ENCODE data around the gene FSD1L.

FSD1L gene

GRCh38 chr9:105437704-105438103 is 10.1 kb upstream of the FSD1L start:
- H3K9me3 ChIP-seq: no peaks in the 10 kb centered on the region
- H3K27me3 ChIP-seq: no peaks in the 10 kb centered on the region
- no peak overlapping the region for H3K27ac ChIP-seq
- H3K4me1 ChIP-seq (ENCODE audit: control insufficient read depth in 1 of 2, insufficient read depth in 1 of 2, low read depth in 1 of 2, low read length in 1 of 2): no peaks in the 10 kb centered on the region
- no peaks in the 10 kb centered on the region for H3K36me3 ChIP-seq
- TF ChIP-seq, protein P1, sequence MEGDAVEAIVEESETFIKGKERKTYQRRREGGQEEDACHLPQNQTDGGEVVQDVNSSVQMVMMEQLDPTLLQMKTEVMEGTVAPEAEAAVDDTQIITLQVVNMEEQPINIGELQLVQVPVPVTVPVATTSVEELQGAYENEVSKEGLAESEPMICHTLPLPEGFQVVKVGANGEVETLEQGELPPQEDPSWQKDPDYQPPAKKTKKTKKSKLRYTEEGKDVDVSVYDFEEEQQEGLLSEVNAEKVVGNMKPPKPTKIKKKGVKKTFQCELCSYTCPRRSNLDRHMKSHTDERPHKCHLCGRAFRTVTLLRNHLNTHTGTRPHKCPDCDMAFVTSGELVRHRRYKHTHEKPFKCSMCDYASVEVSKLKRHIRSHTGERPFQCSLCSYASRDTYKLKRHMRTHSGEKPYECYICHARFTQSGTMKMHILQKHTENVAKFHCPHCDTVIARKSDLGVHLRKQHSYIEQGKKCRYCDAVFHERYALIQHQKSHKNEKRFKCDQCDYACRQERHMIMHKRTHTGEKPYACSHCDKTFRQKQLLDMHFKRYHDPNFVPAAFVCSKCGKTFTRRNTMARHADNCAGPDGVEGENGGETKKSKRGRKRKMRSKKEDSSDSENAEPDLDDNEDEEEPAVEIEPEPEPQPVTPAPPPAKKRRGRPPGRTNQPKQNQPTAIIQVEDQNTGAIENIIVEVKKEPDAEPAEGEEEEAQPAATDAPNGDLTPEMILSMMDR (IDR thresholded peaks at IDR 0.05): no peak
- H3K4me3 ChIP-seq (ENCODE audit: low read depth in 1 of 2, low read length in 1 of 2): no peak overlapping the region

DNA sequence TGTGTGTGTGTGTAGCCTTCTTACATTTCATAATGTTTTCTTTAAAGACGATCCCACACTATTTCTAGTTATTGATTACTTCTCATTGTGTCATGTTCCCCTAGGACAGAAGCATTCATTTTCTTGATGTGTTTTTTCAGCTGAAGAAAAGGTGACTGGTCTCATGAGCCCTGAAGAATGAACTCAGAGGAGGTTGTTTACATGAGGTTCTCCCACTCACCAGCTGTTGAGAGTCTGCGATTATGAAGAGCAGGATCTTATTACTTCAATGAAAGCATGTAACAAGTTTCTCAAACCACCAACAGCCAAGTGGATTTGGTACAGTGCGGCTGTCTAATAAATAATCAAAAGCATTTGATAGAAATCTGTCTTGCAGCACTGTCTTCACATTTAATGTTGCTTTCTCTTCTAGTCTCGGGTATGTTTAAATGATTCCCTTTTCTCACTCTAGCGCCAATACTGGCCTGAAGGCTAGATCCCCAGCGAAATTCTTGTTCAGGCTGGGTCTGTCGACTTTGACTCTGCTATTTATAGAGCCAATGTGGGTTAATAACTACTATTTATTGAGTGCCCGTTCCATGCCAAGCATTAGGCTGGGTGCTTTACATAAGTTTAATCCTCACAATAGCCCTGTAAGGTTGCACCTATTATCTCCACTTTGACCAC is 9.6 kb upstream of the FSD1L start:
- H3K36me3 ChIP-seq: no peaks in the 10 kb centered on the region
- TF ChIP-seq, protein P1 (IDR thresholded peaks at IDR 0.05): no peak
- H3K9me3 ChIP-seq: no peaks in the 10 kb centered on the region
- no peaks in the 10 kb centered on the region for H3K27me3 ChIP-seq
- H3K4me1 ChIP-seq (ENCODE audit: control insufficient read depth in 1 of 2, insufficient read depth in 1 of 2, low read depth in 1 of 2, low read length in 1 of 2): no peaks in the 10 kb centered on the region
- H3K27ac ChIP-seq: no peak overlapping the region
- no peak overlapping the region for H3K4me3 ChIP-seq (ENCODE audit: low read depth in 1 of 2, low read length in 1 of 2)

DNA sequence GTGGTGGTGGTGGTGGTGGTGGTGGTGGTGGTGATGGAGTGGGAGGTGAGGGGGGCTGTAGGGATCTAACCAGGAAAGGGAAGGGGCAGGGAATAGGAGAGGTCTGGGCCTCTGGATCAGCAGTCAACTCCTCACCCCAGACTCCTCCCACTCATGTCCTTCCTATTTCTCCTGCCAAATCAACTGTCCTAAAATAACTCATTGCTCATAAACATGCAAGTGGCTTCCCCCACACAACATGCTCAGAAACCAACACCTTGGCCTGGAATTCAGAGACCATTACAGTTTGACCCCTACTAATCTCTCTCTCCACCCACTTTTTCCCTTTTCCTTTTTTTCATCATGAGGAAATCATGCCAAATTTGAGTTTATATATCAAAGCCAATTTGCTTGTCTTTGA is 8.4 kb upstream of the FSD1L start:
- H3K27me3 ChIP-seq: no peaks in the 10 kb centered on the region
- TF ChIP-seq, protein P1 (IDR thresholded peaks at IDR 0.05): no peak
- H3K4me3 ChIP-seq (ENCODE audit: low read depth in 1 of 2, low read length in 1 of 2): no peak overlapping the region

GRCh38 chr9:105441616-105442160 is 6.1 kb upstream of the FSD1L start:
- no peaks in the 10 kb centered on the region for H3K4me1 ChIP-seq (ENCODE audit: control insufficient read depth in 1 of 2, insufficient read depth in 1 of 2, low read depth in 1 of 2, low read length in 1 of 2)
- no peaks in the 10 kb centered on the region for H3K9me3 ChIP-seq
- H3K4me3 ChIP-seq (ENCODE audit: low read depth in 1 of 2, low read length in 1 of 2): no peak overlapping the region
- H3K27ac ChIP-seq: no peak overlapping the region
- TF ChIP-seq, protein P1 (IDR thresholded peaks at IDR 0.05): no peak
- H3K36me3 ChIP-seq: no peaks in the 10 kb centered on the region
- no peaks in the 10 kb centered on the region for H3K27me3 ChIP-seq

More for the DNA sequence above, 8.4 kb upstream of the FSD1L start:
- H3K9me3 ChIP-seq: no peaks in the 10 kb centered on the region
- no peaks in the 10 kb centered on the region for H3K36me3 ChIP-seq
- no peak overlapping the region for H3K27ac ChIP-seq
- no peaks in the 10 kb centered on the region for H3K4me1 ChIP-seq (ENCODE audit: control insufficient read depth in 1 of 2, insufficient read depth in 1 of 2, low read depth in 1 of 2, low read length in 1 of 2)

GRCh38 chr9:105443121-105443520 is 4.7 kb upstream of the FSD1L start:
- Histone ChIP-seq H3K4me3 (ENCODE audit: low read depth in 1 of 2, low read length in 1 of 2) (no peak overlapping the region), H3K4me1 (ENCODE audit: control insufficient read depth in 1 of 2, insufficient read depth in 1 of 2, low read depth in 1 of 2, low read length in 1 of 2) (peaks cover 4 to 6% of the 10 kb centered on the region in 2 experiments), H3K27ac (no peak overlapping the region), H3K36me3 (no peaks in the 10 kb centered on the region), H3K9me3 (no peaks in the 10 kb centered on the region), H3K27me3 (no peaks in the 10 kb centered on the region)
- TF ChIP-seq, protein P1 (IDR thresholded peaks at IDR 0.05): no peak

All from neutrophil (primary cell).